SK-N-MC (cell line): ENCODE data around the gene CS.
"Not testable (repeated sequence)": the region's sequence is repeated elsewhere in the genome, so short reads cannot be mapped to it uniquely, and the experiment has no call there.

ENCODE experiments used
- DNase-seq: peaks from one replicate; pipeline ENCODE4 v3.0.0-alpha.2; 2011; ENCODE audit warnings: low read depth, low spot score
- H3K27ac ChIP-seq: fragments of 200-600 bp; sonication (generic); 2 replicates; pipeline ENCODE4 v1.5.1; 2016; ENCODE audit warnings: mixed run types
- H3K36me3 ChIP-seq: fragments of 200-600 bp; sonication (generic); 2 replicates; pipeline ENCODE4 v1.6.1; 2017; ENCODE audit warnings: antibody characterized with exemption, low read length, mixed read lengths; ENCODE audit not compliant: insufficient read depth
- H3K4me3 ChIP-seq: fragments of 200-600 bp; sonication (generic); 2 replicates; pipeline ENCODE4 v1.5.1; 2016
- H3K9ac ChIP-seq: fragments of 200-600 bp; sonication (generic); 2 replicates; pipeline ENCODE4 v1.8.0; 2017; ENCODE audit warnings: mixed run types, mixed read lengths; ENCODE audit not compliant: insufficient read length
- H3K9me3 ChIP-seq: fragments of 200-600 bp; sonication (generic); 2 replicates; pipeline ENCODE4 v1.6.1; 2017; ENCODE audit warnings: low read depth, mild to moderate bottlenecking, antibody characterized with exemption, low read length, moderate library complexity, mixed read lengths
- EZH2 ChIP-seq: fragments of 200-600 bp; sonication (generic); IDR thresholded peaks from one replicate; pipeline ENCODE4 v1.6.1; 2017; ENCODE audit warnings: antibody characterized with exemption
- FOXP2 ChIP-seq: optimal IDR thresholded peaks from 2 replicates; pipeline ENCODE3; 2011; ENCODE audit warnings: mild to moderate bottlenecking, moderate library complexity; ENCODE audit not compliant: insufficient read depth; ENCODE audit errors: extremely low read length, control extremely low read depth
- POLR2AphosphoS5 ChIP-seq: IDR thresholded peaks from 2 replicates; pipeline ENCODE4 v1.6.1; 2012; ENCODE audit warnings: mild to moderate bottlenecking, low read depth, low read length, borderline replicate concordance

The CS gene

GRCh38 chr12:56326126-56326525 is 26.0 kb upstream of the CS start:
- TF ChIP-seq FOXP2 (no peak), POLR2AphosphoS5 (no peak), EZH2 (no peak)
- peaks cover 4% of the 10 kb centered on the region; the same call in 1 of the 2 replicates for H3K36me3 ChIP-seq
- no peak overlapping the region for H3K4me3 ChIP-seq
- H3K9ac ChIP-seq: no peak overlapping the region
- no peak overlapping the region for H3K27ac ChIP-seq
- H3K9me3 ChIP-seq: no peaks in the 10 kb centered on the region
- no peak for DNase-seq

GRCh38 chr12:56324206-56324605 is 24.1 kb upstream of the CS start:
- peaks cover 5% of the 10 kb centered on the region; the same call in 1 of the 2 replicates for H3K36me3 ChIP-seq
- no peaks in the 10 kb centered on the region for H3K9me3 ChIP-seq
- no peak for TF ChIP-seq EZH2
- H3K9ac ChIP-seq: no peak overlapping the region
- H3K27ac ChIP-seq: no peak overlapping the region
- no peak overlapping the region for H3K4me3 ChIP-seq
- no peak for DNase-seq

GRCh38 chr12:56321610-56322009 is 21.5 kb upstream of the CS start:
- not testable (repeated sequence) for H3K9ac ChIP-seq, H3K27ac ChIP-seq, H3K36me3 ChIP-seq, DNase-seq, H3K4me3 ChIP-seq, H3K9me3 ChIP-seq

GRCh38 chr12:56321027-56321426 is 20.9 kb upstream of the CS start:
- H3K36me3 ChIP-seq: peaks cover 3% of the 10 kb centered on the region; the same call in 1 of the 2 replicates
- DNase-seq: no peak
- no peaks in the 10 kb centered on the region for H3K9me3 ChIP-seq
- H3K27ac ChIP-seq: no peak overlapping the region
- H3K4me3 ChIP-seq: no peak overlapping the region
- TF ChIP-seq POLR2AphosphoS5 (no peak), EZH2 (no peak), FOXP2 (no peak)
- H3K9ac ChIP-seq: no peak overlapping the region

- Histone ChIP-seq H3K36me3 (peaks cover 9% of the 10 kb centered on the region; the same call in 1 of the 2 replicates), H3K4me3 (no peak overlapping the region), H3K9me3 (no peaks in the 10 kb centered on the region), H3K27ac (no peak overlapping the region), H3K9ac (no peak overlapping the region)
- TF ChIP-seq EZH2 (no peak), FOXP2 (no peak), POLR2AphosphoS5 (no peak)
- no peak for DNase-seq
Observed at GRCh38 chr12:56317675-56318074, 17.5 kb upstream of the CS start.

GRCh38 chr12:56315622-56316473 is 15.7 kb upstream of the CS start, which contains the start of gene CNPY2:
Gene CNPY2, minus strand, starts transcription at chr12:56315988. Its CDS starts 771 bp downstream, at chr12:56315217.
- Histone ChIP-seq H3K36me3 (peaks cover 14% of the 10 kb centered on the region), H3K9ac (peak within 1 kb of the TSS; percentile 92), H3K27ac (peak within 1 kb of the TSS; percentile 88), H3K9me3 (no peaks in the 10 kb centered on the region), H3K4me3 (peak within 1 kb of the TSS; percentile 98)
- peak; percentile 74 for TF ChIP-seq FOXP2
- TF ChIP-seq EZH2: no peak
- TF ChIP-seq POLR2AphosphoS5: peak; percentile 94
- DNase-seq: peak; percentile 87

- no peak overlapping the region for H3K27ac ChIP-seq
- H3K9ac ChIP-seq: peak overlapping the region; percentile 92
- H3K36me3 ChIP-seq: peaks cover 20% of the 10 kb centered on the region
- H3K9me3 ChIP-seq: no peaks in the 10 kb centered on the region
- DNase-seq: no peak
- H3K4me3 ChIP-seq: peak overlapping the region; percentile 98
- TF ChIP-seq EZH2: no peak
- no peak for TF ChIP-seq POLR2AphosphoS5
- TF ChIP-seq FOXP2: no peak
Observed at GRCh38 chr12:56315249-56315621, 15.1 kb upstream of the CS start.

GRCh38 chr12:56311003-56311402 is 10.9 kb upstream of the CS start:
- Histone ChIP-seq H3K36me3 (peaks cover 30% of the 10 kb centered on the region), H3K4me3 (no peak overlapping the region), H3K9me3 (no peaks in the 10 kb centered on the region), H3K27ac (no peak overlapping the region), H3K9ac (no peak overlapping the region)
- DNase-seq: no peak
- TF ChIP-seq FOXP2 (no peak), POLR2AphosphoS5 (no peak), EZH2 (no peak)

GRCh38 chr12:56308714-56309113 is 8.6 kb upstream of the CS start:
- Histone ChIP-seq H3K9me3 (no peaks in the 10 kb centered on the region), H3K27ac (no peak overlapping the region), H3K36me3 (peaks cover 31% of the 10 kb centered on the region), H3K9ac (no peak overlapping the region), H3K4me3 (no peak overlapping the region)
- no peak for DNase-seq
- TF ChIP-seq EZH2 (no peak), FOXP2 (no peak)
